G401.6 (cell line): ENCODE data around the gene SAYSD1.
"Not testable (repeated sequence)": the region's sequence is repeated elsewhere in the genome, so short reads cannot be mapped to it uniquely, and the experiment has no call there.

Experiments
- FAIRE-seq: peaks from 2 replicates; lab custom pipeline; 2012; peaks lifted over from hg19 to GRCh38; lab: Jason Lieb, UNC

The SAYSD1 gene

GRCh38 chr6:39114704-39115599 is at the start of gene SAYSD1:
TSS of gene SAYSD1 (minus strand) at chr6:39115186. CDS start at chr6:39115089, 97 bp downstream.
- no peak for FAIRE-seq

- no peak for FAIRE-seq
These were observed 42.5 kb upstream of the SAYSD1 start for GRCh38 chr6:39157511-39157910.

- no peak for FAIRE-seq
These were observed 41.8 kb upstream of the SAYSD1 start for GRCh38 chr6:39156801-39157200.

GRCh38 chr6:39154705-39155104 is 39.7 kb upstream of the SAYSD1 start:
- no peak for FAIRE-seq

- FAIRE-seq, result no peak
These were observed 38.9 kb upstream of the SAYSD1 start for GRCh38 chr6:39153766-39154397.

GRCh38 chr6:39152262-39152661 is 37.3 kb upstream of the SAYSD1 start:
- no peak for FAIRE-seq

- no peak for FAIRE-seq
These were observed 36.2 kb upstream of the SAYSD1 start for GRCh38 chr6:39151211-39151610.

GRCh38 chr6:39144481-39145173 is 29.6 kb upstream of the SAYSD1 start:
- no peak for FAIRE-seq

GRCh38 chr6:39143238-39143930 is 28.4 kb upstream of the SAYSD1 start:
- FAIRE-seq, result no peak

GRCh38 chr6:39140556-39141167 is 25.7 kb upstream of the SAYSD1 start:
- FAIRE-seq, result no peak

- FAIRE-seq, result no peak
These were observed 22.3 kb upstream of the SAYSD1 start for GRCh38 chr6:39137245-39137644.

GRCh38 chr6:39136207-39136606 is 21.2 kb upstream of the SAYSD1 start:
- not testable (repeated sequence) for FAIRE-seq

- FAIRE-seq, result not testable (repeated sequence)
These were observed 19.8 kb upstream of the SAYSD1 start for GRCh38 chr6:39134761-39135160.

GRCh38 chr6:39130691-39131090 is 15.7 kb upstream of the SAYSD1 start:
- FAIRE-seq, result no peak

- no peak for FAIRE-seq
These were observed 13.8 kb upstream of the SAYSD1 start for GRCh38 chr6:39128832-39129231.

GRCh38 chr6:39128106-39128505 is 13.1 kb upstream of the SAYSD1 start:
- no peak for FAIRE-seq

GRCh38 chr6:39124114-39124513 is 9.1 kb upstream of the SAYSD1 start:
- FAIRE-seq, result no peak

GRCh38 chr6:39118921-39119320 is 3.9 kb upstream of the SAYSD1 start:
- FAIRE-seq, result no peak

- no peak for FAIRE-seq
These were observed 640 bp downstream of the SAYSD1 start for GRCh38 chr6:39114388-39114703.

- FAIRE-seq, result no peak
These were observed 1.2 kb downstream of the SAYSD1 start for GRCh38 chr6:39113788-39114187.

- no peak for FAIRE-seq
These were observed 3.7 kb downstream of the SAYSD1 start for GRCh38 chr6:39111280-39111679.
